ENCODE data around the gene FGD3. TPM values are rescaled to one million over a fixed set of nuclear protein-coding genes. Genes with fewer than 3 reads are reported as not detected.

Gene FGD3
- total and polyA plus RNA-seq, 2 donors (not counting 1 experiment from before 2014, with no cell fraction given) = 130 to 134 TPM

DNA sequence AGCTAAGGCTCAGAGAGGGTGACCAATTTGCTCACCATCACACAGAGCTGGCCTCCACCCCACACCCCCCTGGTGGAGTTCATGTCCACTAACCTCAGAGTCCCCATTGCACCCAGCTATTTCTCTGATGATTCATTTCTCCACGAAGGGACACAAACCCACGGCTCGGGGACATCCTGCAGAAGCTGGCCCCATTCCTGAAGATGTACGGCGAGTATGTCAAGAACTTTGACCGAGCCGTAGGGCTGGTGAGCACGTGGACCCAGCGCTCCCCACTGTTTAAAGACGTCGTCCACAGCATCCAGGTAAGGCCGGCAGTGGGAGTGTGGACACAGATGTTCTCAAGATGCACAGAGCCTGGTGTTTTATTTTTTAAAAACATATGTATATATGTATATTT lies 58.6 kb downstream of the FGD3 start:
- ChIA-PET CTCF (interaction anchor here (0.6 to 4.7 kb wide), 8 partner anchors 8 to 277 kb away, joined by 3 to 50 read pairs (median 3); no protein-coding TSS in a partner anchor), POLR2A (no interaction called here)
- DNase-seq = no peak
- H3K27ac ChIP-seq (ENCODE audit: low read length in 2 of 2) = no peak overlapping the region
- H3K36me3 ChIP-seq (replicated peaks in 1 of 2; ENCODE audit: control extremely low read depth in 1 of 2, control insufficient read depth in 1 of 2, extremely low read depth in 1 of 2, insufficient read depth in 2 of 2, low read length in 1 of 2) = peaks cover 3 to 85% of the 10 kb centered on the region in 2 experiments
- H3K79me2 ChIP-seq (ENCODE audit: control insufficient read depth, insufficient read depth, low read length) = peaks cover 64% of the 10 kb centered on the region
- H3K27me3 Mint-ChIP-seq = no peaks in the 10 kb centered on the region
- H3K27ac Mint-ChIP-seq = no peak overlapping the region
- peaks cover 18% of the 10 kb centered on the region for H3K4me1 Mint-ChIP-seq
- H3K9ac ChIP-seq (ENCODE audit: low read length) = no peak overlapping the region
- H3K27me3 ChIP-seq (replicated peaks in 1 of 4; ENCODE audit: control extremely low read depth in 1 of 4, control insufficient read depth in 3 of 4, insufficient read depth in 4 of 4, low read length in 3 of 4) = no peaks in the 10 kb centered on the region
- H3K4me3 ChIP-seq (ENCODE audit: control extremely low read depth in 1 of 5, extremely low read depth in 1 of 5, insufficient read depth in 1 of 5, low read depth in 2 of 5, low read length in 4 of 5) = no peak overlapping the region
- H3K9me3 ChIP-seq (ENCODE audit: control extremely low read depth in 1 of 3, control insufficient read depth in 2 of 3, insufficient read depth in 1 of 3, low read length in 2 of 3) = no peaks in the 10 kb centered on the region
- H3K4me2 ChIP-seq (replicated peaks; ENCODE audit: low read depth, low read length, poor library complexity, severe bottlenecking) = no peak overlapping the region
- no peaks in the 10 kb centered on the region for H3K9me3 Mint-ChIP-seq (ENCODE audit: insufficient read depth)
- no peak overlapping the region for H3K4me3 Mint-ChIP-seq
- intact Hi-C loops (cut with micrococcal nuclease) = no loop called here
- TF ChIP-seq, protein P1, sequence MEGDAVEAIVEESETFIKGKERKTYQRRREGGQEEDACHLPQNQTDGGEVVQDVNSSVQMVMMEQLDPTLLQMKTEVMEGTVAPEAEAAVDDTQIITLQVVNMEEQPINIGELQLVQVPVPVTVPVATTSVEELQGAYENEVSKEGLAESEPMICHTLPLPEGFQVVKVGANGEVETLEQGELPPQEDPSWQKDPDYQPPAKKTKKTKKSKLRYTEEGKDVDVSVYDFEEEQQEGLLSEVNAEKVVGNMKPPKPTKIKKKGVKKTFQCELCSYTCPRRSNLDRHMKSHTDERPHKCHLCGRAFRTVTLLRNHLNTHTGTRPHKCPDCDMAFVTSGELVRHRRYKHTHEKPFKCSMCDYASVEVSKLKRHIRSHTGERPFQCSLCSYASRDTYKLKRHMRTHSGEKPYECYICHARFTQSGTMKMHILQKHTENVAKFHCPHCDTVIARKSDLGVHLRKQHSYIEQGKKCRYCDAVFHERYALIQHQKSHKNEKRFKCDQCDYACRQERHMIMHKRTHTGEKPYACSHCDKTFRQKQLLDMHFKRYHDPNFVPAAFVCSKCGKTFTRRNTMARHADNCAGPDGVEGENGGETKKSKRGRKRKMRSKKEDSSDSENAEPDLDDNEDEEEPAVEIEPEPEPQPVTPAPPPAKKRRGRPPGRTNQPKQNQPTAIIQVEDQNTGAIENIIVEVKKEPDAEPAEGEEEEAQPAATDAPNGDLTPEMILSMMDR (IDR thresholded peaks at IDR 0.05) = no peak
- TF ChIP-seq EZH2 (IDR thresholded peaks at IDR 0.05; ENCODE audit: borderline replicate concordance, insufficient read depth, low read depth, low read length, poor library complexity, severe bottlenecking) = no peak
- peaks cover 93% of the 10 kb centered on the region for H4K20me1 ChIP-seq (ENCODE audit: control insufficient read depth, insufficient read depth, low read length, poor library complexity, severe bottlenecking)
- H3K4me1 ChIP-seq (ENCODE audit: control insufficient read depth in 2 of 2, insufficient read depth in 2 of 2, low read length in 2 of 2) = peaks cover 0 to 1% of the 10 kb centered on the region in 2 donors
- no peak overlapping the region for H2AFZ ChIP-seq (ENCODE audit: insufficient read depth, low read depth, low read length, poor library complexity, severe bottlenecking)
- WGBS (ENCODE audit: insufficient coverage) = 100% methylated on average over 9 of the region's 12 CpGs
- ATAC-seq (ENCODE audit: low read depth) = no peak

DNA sequence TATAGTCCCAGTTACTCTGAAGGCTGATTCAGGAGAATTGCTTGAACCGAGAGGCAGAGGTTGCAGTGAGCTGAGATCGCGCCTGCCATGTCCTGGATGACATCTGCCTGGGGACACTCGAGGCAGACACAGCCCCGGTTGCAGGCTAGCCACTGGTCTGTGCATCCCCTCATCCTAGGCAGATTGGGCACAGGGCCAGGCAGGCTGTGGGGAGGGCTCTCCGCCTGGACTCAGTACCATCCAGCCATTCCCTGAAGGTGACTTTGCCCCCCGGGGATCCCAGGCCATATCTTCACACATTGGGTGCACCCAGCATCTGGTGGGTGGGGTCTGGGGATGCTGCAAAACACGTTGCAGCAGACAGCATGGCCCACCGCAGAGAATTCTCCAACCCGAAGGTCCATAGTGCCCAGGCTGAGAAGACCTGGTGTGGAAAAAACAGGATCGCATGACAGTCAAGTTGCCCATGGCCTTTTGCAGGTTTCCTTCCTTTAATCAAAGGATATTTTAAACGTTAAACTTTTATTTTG lies 60.3 kb downstream of the FGD3 start:
- Histone ChIP-seq H3K9me3 (ENCODE audit: control extremely low read depth in 1 of 3, control insufficient read depth in 2 of 3, insufficient read depth in 1 of 3, low read length in 2 of 3) (no peaks in the 10 kb centered on the region), H4K20me1 (ENCODE audit: control insufficient read depth, insufficient read depth, low read length, poor library complexity, severe bottlenecking) (peaks cover 81% of the 10 kb centered on the region), H3K4me2 (replicated peaks; ENCODE audit: low read depth, low read length, poor library complexity, severe bottlenecking) (no peak overlapping the region), H3K9ac (ENCODE audit: low read length) (no peak overlapping the region), H3K4me1 (ENCODE audit: control insufficient read depth in 2 of 2, insufficient read depth in 2 of 2, low read length in 2 of 2) (no peaks in the 10 kb centered on the region), H3K36me3 (replicated peaks in 1 of 2; ENCODE audit: control extremely low read depth in 1 of 2, control insufficient read depth in 1 of 2, extremely low read depth in 1 of 2, insufficient read depth in 2 of 2, low read length in 1 of 2) (peaks cover 3 to 76% of the 10 kb centered on the region in 2 experiments), H3K27me3 (replicated peaks in 1 of 4; ENCODE audit: control extremely low read depth in 1 of 4, control insufficient read depth in 3 of 4, insufficient read depth in 4 of 4, low read length in 3 of 4) (no peaks in the 10 kb centered on the region), H3K27ac (ENCODE audit: low read length in 2 of 2) (no peak overlapping the region), H3K79me2 (ENCODE audit: control insufficient read depth, insufficient read depth, low read length) (peaks cover 47% of the 10 kb centered on the region), H2AFZ (ENCODE audit: insufficient read depth, low read depth, low read length, poor library complexity, severe bottlenecking) (no peak overlapping the region), H3K4me3 (ENCODE audit: control extremely low read depth in 1 of 5, extremely low read depth in 1 of 5, insufficient read depth in 1 of 5, low read depth in 2 of 5, low read length in 4 of 5) (no peak overlapping the region)
- no peak for DNase-seq
- ChIA-PET POLR2A (interaction anchor here (0.6 kb wide), 1 partner anchor 36 kb away, joined by 4 read pairs; no protein-coding TSS in a partner anchor), CTCF (interaction anchor here (1.2 kb wide), 1 partner anchor 53 kb away, joined by 3 read pairs; no protein-coding TSS in a partner anchor)
- intact Hi-C loops (cut with micrococcal nuclease) = no loop called here
- Mint-ChIP-seq H3K4me1 (peaks cover 5% of the 10 kb centered on the region), H3K4me3 (no peak overlapping the region), H3K27me3 (no peaks in the 10 kb centered on the region), H3K27ac (no peak overlapping the region), H3K9me3 (ENCODE audit: insufficient read depth) (no peaks in the 10 kb centered on the region)
- ATAC-seq (ENCODE audit: low read depth) = no peak
- TF ChIP-seq, protein P1 (IDR thresholded peaks at IDR 0.05) = no peak
- TF ChIP-seq EZH2 (IDR thresholded peaks at IDR 0.05; ENCODE audit: borderline replicate concordance, insufficient read depth, low read depth, low read length, poor library complexity, severe bottlenecking) = no peak
- WGBS (ENCODE audit: insufficient coverage) = 98% methylated on average over 8 of the region's 12 CpGs

All from B cell (primary cell).